ENCODE measurements around the gene CLRN3. TPM values are rescaled to one million over a fixed set of nuclear protein-coding genes. Genes with fewer than 3 reads are reported as not detected.
A peak's percentile ranks its signal among the peaks of the same experiment; 100 is the strongest.

CLRN3 gene
- polyA plus RNA-seq, 1 donor from 2014 or later = not detected

DNA sequence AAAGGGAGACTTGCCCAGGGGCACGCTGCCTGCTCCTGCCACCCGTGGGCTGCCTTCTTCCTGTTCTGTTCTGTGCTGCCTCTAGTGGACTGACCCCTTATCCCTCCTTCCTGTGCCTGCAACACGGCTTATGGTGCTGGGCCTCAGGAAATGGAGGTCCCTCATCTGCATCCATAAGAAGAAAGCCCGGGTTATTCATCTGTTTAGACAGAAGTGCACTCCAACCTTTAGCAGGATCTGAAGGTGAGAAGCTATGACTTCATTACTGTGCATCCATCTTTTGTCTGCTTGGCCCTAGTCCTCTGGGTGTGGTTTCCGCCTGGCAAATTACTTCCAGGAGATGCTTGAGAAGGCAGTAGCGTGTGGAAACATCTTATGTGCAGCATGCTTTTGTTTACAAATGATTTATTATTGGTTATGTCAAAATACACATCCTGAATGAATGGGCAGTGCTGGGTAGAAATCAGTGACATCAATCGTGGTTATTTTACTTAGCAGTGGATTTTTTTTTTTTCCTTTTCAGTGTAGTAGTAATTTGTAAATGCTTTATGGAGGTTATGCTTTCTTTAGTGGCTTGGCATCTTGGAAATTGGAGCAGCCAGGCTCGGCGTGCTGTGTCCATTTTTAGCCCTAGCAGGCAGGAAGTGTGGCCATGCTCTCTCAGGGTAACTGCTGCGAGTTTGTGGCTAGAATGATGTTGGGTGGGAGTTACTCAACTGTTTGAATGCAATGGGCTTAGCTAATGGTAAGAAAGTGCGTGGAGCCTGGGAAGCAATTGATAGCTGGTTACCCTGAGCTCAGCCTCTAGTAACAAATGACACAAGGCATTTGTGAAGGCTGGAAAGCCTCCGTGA is 26.9 kb upstream of the CLRN3 start:
- Histone ChIP-seq H3F3A (ENCODE audit: insufficient read depth, low read length, poor library complexity, severe bottlenecking) (no peaks in the 10 kb centered on the region), H3K9me3 (ENCODE audit: low read length) (no peaks in the 10 kb centered on the region), H3K27ac (ENCODE audit: low read length) (no peak overlapping the region), H2AFZ (ENCODE audit: low read depth, low read length) (no peak overlapping the region), H3K9me2 (ENCODE audit: insufficient read depth, low read length) (no peaks in the 10 kb centered on the region), H3K4me2 (ENCODE audit: low read length) (no peak overlapping the region), H3K36me3 (ENCODE audit: insufficient read depth, low read length) (no peaks in the 10 kb centered on the region), H4K20me1 (ENCODE audit: insufficient read depth) (no peaks in the 10 kb centered on the region), H3K27me3 (ENCODE audit: insufficient read depth, low read depth, low read length) (no peaks in the 10 kb centered on the region), H3K9ac (ENCODE audit: low read length) (no peak overlapping the region), H3K4me3 (ENCODE audit: low read length) (no peak overlapping the region), H3K79me2 (replicated peaks; ENCODE audit: insufficient read depth, low read length) (no peaks in the 10 kb centered on the region)
- TF ChIP-seq EZH2 (IDR thresholded peaks at IDR 0.05; ENCODE audit: borderline replicate concordance, insufficient read depth, low read length, poor library complexity, severe bottlenecking) (no peak), RAD21 (conservative IDR thresholded peaks at IDR 0.05) (no peak)
- TF ChIP-seq, protein P1, sequence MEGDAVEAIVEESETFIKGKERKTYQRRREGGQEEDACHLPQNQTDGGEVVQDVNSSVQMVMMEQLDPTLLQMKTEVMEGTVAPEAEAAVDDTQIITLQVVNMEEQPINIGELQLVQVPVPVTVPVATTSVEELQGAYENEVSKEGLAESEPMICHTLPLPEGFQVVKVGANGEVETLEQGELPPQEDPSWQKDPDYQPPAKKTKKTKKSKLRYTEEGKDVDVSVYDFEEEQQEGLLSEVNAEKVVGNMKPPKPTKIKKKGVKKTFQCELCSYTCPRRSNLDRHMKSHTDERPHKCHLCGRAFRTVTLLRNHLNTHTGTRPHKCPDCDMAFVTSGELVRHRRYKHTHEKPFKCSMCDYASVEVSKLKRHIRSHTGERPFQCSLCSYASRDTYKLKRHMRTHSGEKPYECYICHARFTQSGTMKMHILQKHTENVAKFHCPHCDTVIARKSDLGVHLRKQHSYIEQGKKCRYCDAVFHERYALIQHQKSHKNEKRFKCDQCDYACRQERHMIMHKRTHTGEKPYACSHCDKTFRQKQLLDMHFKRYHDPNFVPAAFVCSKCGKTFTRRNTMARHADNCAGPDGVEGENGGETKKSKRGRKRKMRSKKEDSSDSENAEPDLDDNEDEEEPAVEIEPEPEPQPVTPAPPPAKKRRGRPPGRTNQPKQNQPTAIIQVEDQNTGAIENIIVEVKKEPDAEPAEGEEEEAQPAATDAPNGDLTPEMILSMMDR (IDR thresholded peaks at IDR 0.05; ENCODE audit: poor library complexity, severe bottlenecking) = peak; percentile 11

DNA sequence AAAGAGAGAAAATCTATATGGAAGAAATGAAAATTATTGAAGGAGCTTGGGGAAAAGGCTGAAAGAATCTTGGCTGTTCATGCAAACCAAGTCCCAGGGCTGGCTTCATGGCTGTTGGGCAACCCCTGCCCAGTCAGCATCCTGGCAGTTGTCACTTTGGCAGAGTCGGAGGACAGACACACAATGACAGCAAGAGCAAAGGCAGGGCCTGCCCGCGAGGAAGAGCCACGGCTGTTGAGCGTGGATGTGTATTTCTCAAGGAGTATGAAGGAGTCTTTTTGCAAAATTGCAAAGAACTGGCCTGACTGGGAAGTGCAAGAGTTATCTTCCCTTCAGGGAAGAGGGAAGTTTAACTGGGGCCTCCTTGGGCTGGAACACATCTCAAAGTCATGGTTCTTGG is 25.8 kb upstream of the CLRN3 start:
- no peaks in the 10 kb centered on the region for H3F3A ChIP-seq (ENCODE audit: insufficient read depth, low read length, poor library complexity, severe bottlenecking)
- no peaks in the 10 kb centered on the region for H3K27me3 ChIP-seq (ENCODE audit: insufficient read depth, low read depth, low read length)
- no peak for TF ChIP-seq EZH2 (IDR thresholded peaks at IDR 0.05; ENCODE audit: borderline replicate concordance, insufficient read depth, low read length, poor library complexity, severe bottlenecking)
- no peak for TF ChIP-seq RAD21 (conservative IDR thresholded peaks at IDR 0.05)
- TF ChIP-seq EP300 (conservative IDR thresholded peaks at IDR 0.05; ENCODE audit: poor library complexity, severe bottlenecking) = no peak
- no peak for TF ChIP-seq POLR2AphosphoS5 (IDR thresholded peaks at IDR 0.05)
- TF ChIP-seq, protein P2, sequence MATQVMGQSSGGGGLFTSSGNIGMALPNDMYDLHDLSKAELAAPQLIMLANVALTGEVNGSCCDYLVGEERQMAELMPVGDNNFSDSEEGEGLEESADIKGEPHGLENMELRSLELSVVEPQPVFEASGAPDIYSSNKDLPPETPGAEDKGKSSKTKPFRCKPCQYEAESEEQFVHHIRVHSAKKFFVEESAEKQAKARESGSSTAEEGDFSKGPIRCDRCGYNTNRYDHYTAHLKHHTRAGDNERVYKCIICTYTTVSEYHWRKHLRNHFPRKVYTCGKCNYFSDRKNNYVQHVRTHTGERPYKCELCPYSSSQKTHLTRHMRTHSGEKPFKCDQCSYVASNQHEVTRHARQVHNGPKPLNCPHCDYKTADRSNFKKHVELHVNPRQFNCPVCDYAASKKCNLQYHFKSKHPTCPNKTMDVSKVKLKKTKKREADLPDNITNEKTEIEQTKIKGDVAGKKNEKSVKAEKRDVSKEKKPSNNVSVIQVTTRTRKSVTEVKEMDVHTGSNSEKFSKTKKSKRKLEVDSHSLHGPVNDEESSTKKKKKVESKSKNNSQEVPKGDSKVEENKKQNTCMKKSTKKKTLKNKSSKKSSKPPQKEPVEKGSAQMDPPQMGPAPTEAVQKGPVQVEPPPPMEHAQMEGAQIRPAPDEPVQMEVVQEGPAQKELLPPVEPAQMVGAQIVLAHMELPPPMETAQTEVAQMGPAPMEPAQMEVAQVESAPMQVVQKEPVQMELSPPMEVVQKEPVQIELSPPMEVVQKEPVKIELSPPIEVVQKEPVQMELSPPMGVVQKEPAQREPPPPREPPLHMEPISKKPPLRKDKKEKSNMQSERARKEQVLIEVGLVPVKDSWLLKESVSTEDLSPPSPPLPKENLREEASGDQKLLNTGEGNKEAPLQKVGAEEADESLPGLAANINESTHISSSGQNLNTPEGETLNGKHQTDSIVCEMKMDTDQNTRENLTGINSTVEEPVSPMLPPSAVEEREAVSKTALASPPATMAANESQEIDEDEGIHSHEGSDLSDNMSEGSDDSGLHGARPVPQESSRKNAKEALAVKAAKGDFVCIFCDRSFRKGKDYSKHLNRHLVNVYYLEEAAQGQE (IDR thresholded peaks at IDR 0.05; ENCODE audit: borderline replicate concordance) = no peak
- TF ChIP-seq TAF1 (IDR thresholded peaks at IDR 0.05; ENCODE audit: low read depth) = no peak
- no peak for TF ChIP-seq SMC3 (conservative IDR thresholded peaks at IDR 0.05; ENCODE audit: poor library complexity)
- TF ChIP-seq MXI1 (conservative IDR thresholded peaks at IDR 0.05; ENCODE audit: poor library complexity, severe bottlenecking) = no peak
- TF ChIP-seq, protein P1 (IDR thresholded peaks at IDR 0.05; ENCODE audit: poor library complexity, severe bottlenecking) = no peak
- no peak overlapping the region for H3K27ac ChIP-seq (ENCODE audit: low read length)
- no peaks in the 10 kb centered on the region for H3K79me2 ChIP-seq (replicated peaks; ENCODE audit: insufficient read depth, low read length)
- H3K9me3 ChIP-seq (ENCODE audit: low read length) = no peaks in the 10 kb centered on the region
- H3K36me3 ChIP-seq (ENCODE audit: insufficient read depth, low read length) = no peaks in the 10 kb centered on the region
- no peaks in the 10 kb centered on the region for H4K20me1 ChIP-seq (ENCODE audit: insufficient read depth)
- no peaks in the 10 kb centered on the region for H3K9me2 ChIP-seq (ENCODE audit: insufficient read depth, low read length)
- H3K9ac ChIP-seq (ENCODE audit: low read length) = no peak overlapping the region
- no peak overlapping the region for H3K4me3 ChIP-seq (ENCODE audit: low read length)
- H2AFZ ChIP-seq (ENCODE audit: low read depth, low read length) = no peak overlapping the region
- no peak overlapping the region for H3K4me2 ChIP-seq (ENCODE audit: low read length)
